WERI-Rb-1 (cell line): Measurements from ENCODE around the gene TCF3.

Experiments used
- DNase-seq: peaks from one replicate; pipeline ENCODE4 v3.0.0-alpha.2; 2020
- H3K27ac ChIP-seq: fragments of 250-450 bp; sonication (Bioruptor Pico); 2 replicates; pipeline ENCODE4 v1.5.1; 2020; ENCODE audit warnings: mild to moderate bottlenecking, moderate library complexity
- H3K27me3 ChIP-seq: fragments of 250-450 bp; sonication (Bioruptor Pico); 2 replicates; pipeline ENCODE4 v1.5.1; 2021; ENCODE audit warnings: mild to moderate bottlenecking, low read depth, moderate library complexity; ENCODE audit not compliant: insufficient read depth, severe bottlenecking
- H3K36me3 ChIP-seq: fragments of 250-450 bp; sonication (Bioruptor Pico); 2 replicates; pipeline ENCODE4 v1.5.1; 2020; ENCODE audit warnings: mild to moderate bottlenecking, moderate library complexity
- H3K4me3 ChIP-seq: 2 replicates; pipeline ENCODE4 v1.5.1; 2011; ENCODE audit warnings: low read depth, mild to moderate bottlenecking, control low read depth, low read length
- H3K9me3 ChIP-seq: fragments of 250-450 bp; sonication (Bioruptor Pico); 2 replicates; pipeline ENCODE4 v1.5.1; 2021; ENCODE audit warnings: mild to moderate bottlenecking, moderate library complexity; ENCODE audit not compliant: severe bottlenecking
- CTCF ChIP-seq: IDR thresholded peaks from 2 replicates; pipeline ENCODE4 v1.5.1; 2011; ENCODE audit warnings: low read depth, mild to moderate bottlenecking, control low read depth, inconsistent platforms, low read length

The TCF3 gene

DNA sequence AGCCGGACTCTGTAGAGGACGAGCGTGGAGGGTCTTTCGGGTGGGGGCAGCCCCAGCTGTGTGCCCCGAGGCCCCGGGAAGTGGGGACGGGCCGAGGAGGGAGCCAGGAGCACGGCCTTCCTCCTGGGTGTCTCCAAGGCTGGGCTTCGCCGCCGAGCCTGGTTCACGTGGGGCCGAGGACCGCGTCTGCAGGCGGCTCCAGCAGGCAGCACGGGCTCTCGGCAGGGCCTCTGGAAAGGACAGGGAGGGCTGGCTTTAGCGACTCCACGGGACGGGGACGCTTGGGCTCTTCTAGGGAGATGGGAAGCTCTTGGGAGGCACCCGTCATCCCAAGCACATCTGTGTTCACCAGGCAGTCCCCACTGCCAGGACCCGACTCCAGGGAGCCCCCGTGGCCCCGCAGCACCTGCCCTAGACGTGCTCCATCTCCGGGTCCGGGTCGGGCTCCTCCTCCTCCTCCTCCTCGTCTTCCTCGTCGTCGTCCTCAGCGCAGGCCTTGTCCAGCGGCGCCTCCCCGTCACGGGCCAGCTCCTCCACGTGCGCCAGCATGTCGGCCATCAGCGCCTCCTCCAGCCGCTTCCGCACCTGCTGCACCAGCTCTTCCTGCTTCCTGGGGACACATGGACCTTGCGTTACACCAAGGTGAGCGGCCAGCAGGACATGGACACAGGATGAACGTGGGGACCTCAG lies 74.3 kb downstream of the TCF3 start:
- Histone ChIP-seq H3K36me3 (peaks cover 77% of the 10 kb centered on the region), H3K27ac (no peak overlapping the region), H3K4me3 (no peak overlapping the region), H3K9me3 (no peaks in the 10 kb centered on the region), H3K27me3 (no peaks in the 10 kb centered on the region)
- TF ChIP-seq CTCF = no peak
- DNase-seq = no peak

- H3K27me3 ChIP-seq = no peaks in the 10 kb centered on the region
- no peak overlapping the region for H3K4me3 ChIP-seq
- no peak for TF ChIP-seq CTCF
- H3K36me3 ChIP-seq = peaks cover 69% of the 10 kb centered on the region
- DNase-seq = no peak
- no peak overlapping the region for H3K27ac ChIP-seq
- no peaks in the 10 kb centered on the region for H3K9me3 ChIP-seq
Measured at GRCh38 chr19:1577090-1577928, 75.1 kb downstream of the TCF3 start.

DNA sequence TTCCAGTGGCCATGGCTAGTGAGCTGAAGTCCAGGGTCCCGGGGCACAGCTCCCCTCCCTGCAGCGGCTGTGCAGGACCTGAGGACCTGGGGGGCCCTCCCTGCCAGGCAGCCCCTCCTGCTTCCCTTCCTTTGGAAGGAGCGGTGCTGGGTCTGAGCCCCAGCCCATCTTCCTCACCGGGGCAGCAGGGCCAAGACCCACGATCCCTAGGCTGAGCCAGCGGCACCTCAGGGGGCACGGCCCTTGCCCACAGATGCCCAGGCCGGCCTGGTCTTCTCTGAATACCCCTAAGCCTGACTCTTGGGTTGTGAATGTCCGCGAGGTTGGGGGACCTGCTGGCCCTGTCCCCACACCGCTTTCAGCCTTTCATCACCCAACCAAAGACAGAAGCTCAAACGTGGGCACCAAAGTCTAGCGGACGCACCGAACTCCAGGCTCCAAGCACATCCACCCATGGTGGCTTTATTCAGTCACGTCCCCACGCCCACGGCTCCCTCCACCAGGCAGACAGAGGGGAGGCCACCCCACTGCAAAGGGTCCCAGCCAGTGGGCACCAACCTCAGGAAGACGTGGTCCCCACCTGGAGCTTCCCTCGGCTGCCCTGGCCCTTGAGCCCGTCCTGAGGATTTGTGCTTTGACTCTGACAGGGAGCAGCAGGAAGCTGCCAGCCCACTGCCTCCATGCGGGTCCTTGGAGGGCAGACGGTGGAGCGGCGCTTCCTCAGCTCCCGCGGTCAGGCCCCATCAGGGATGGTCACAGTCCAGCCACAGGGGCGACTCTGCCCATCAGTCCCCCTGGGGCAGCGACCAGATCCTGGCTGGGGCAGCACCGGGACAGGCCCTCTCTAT lies 75.9 kb downstream of the TCF3 start:
- no peak overlapping the region for H3K4me3 ChIP-seq
- DNase-seq = no peak
- H3K27me3 ChIP-seq = no peaks in the 10 kb centered on the region
- no peak overlapping the region for H3K27ac ChIP-seq
- H3K36me3 ChIP-seq = peaks cover 62% of the 10 kb centered on the region
- H3K9me3 ChIP-seq = no peaks in the 10 kb centered on the region
- no peak for TF ChIP-seq CTCF

GRCh38 chr19:1575323-1576241 lies 76.8 kb downstream of the TCF3 start:
- Histone ChIP-seq H3K27ac (no peak overlapping the region), H3K27me3 (no peaks in the 10 kb centered on the region), H3K4me3 (no peak overlapping the region), H3K36me3 (peaks cover 53% of the 10 kb centered on the region), H3K9me3 (no peaks in the 10 kb centered on the region)
- DNase-seq = no peak
- no peak for TF ChIP-seq CTCF
